ENCODE measurements around the gene KRT74.

KRT74 gene

GRCh38 chr12:52568111-52568510 lies 5.5 kb downstream of the KRT74 start:
- DNase-seq, result no peak

GRCh38 chr12:52566847-52567291 lies 6.8 kb downstream of the KRT74 start:
- no peak for DNase-seq

GRCh38 chr12:52564582-52564981 lies 9.1 kb downstream of the KRT74 start:
- no peak for DNase-seq

- DNase-seq, result peak; percentile 22
Measured at GRCh38 chr12:52561880-52562449, 11.7 kb downstream of the KRT74 start.

- no peak for DNase-seq
Measured at GRCh38 chr12:52559979-52560378, 13.7 kb downstream of the KRT74 start.

- no peak for DNase-seq
Measured at GRCh38 chr12:52558781-52559445, 14.7 kb downstream of the KRT74 start.

GRCh38 chr12:52557476-52557875 lies 16.2 kb downstream of the KRT74 start:
- DNase-seq, result no peak

- no peak for DNase-seq
Measured at GRCh38 chr12:52555577-52555976, 18.1 kb downstream of the KRT74 start.

GRCh38 chr12:52552681-52553195 lies 20.9 kb downstream of the KRT74 start, which contains the start of gene KRT71:
TSS of gene KRT71 (minus strand) at chr12:52553145. CDS start at chr12:52553077, 68 bp downstream.
- DNase-seq, result no peak

GRCh38 chr12:52552055-52552454 lies 21.6 kb downstream of the KRT74 start:
- DNase-seq, result no peak

GRCh38 chr12:52551216-52551865 lies 22.3 kb downstream of the KRT74 start:
- DNase-seq, result no peak

GRCh38 chr12:52546126-52546525 lies 27.5 kb downstream of the KRT74 start:
- no peak for DNase-seq

GRCh38 chr12:52543985-52544883 lies 29.4 kb downstream of the KRT74 start:
- no peak for DNase-seq

- no peak for DNase-seq
Measured at GRCh38 chr12:52542785-52543318, 30.8 kb downstream of the KRT74 start.

GRCh38 chr12:52542157-52542556 lies 31.5 kb downstream of the KRT74 start:
- DNase-seq, result no peak

- no peak for DNase-seq
Measured at GRCh38 chr12:52541709-52542108, 31.9 kb downstream of the KRT74 start.

GRCh38 chr12:52540531-52540930 lies 33.1 kb downstream of the KRT74 start:
- no peak for DNase-seq

GRCh38 chr12:52539821-52540173 lies 33.8 kb downstream of the KRT74 start:
- no peak for DNase-seq

GRCh38 chr12:52539083-52539820 lies 34.4 kb downstream of the KRT74 start:
- peak; percentile 27 for DNase-seq

- DNase-seq, result no peak
Measured at GRCh38 chr12:52537101-52537500, 36.5 kb downstream of the KRT74 start.

GRCh38 chr12:52535574-52535973 lies 38.1 kb downstream of the KRT74 start:
- DNase-seq, result no peak

GRCh38 chr12:52534482-52534881 lies 39.2 kb downstream of the KRT74 start:
- DNase-seq, result peak; percentile 36

Data from DMS53 (cell line).